Measurements from ENCODE around the gene PLEKHF1. TPM values are rescaled to one million over a fixed set of nuclear protein-coding genes. Genes with fewer than 3 reads are reported as not detected.

PLEKHF1 gene
- total and polyA plus RNA-seq, 2 donors (not counting 1 experiment from before 2014, with no cell fraction given): 5.5 to 9.8 TPM

GRCh38 chr19:29700498-29700897, 35.2 kb downstream of the PLEKHF1 start:
- Histone ChIP-seq H2AFZ (ENCODE audit: insufficient read depth, low read depth, low read length, poor library complexity, severe bottlenecking) (no peak overlapping the region), H3K9me3 (ENCODE audit: control extremely low read depth in 1 of 3, control insufficient read depth in 2 of 3, insufficient read depth in 1 of 3, low read length in 2 of 3) (no peaks in the 10 kb centered on the region), H3K4me3 (ENCODE audit: control extremely low read depth in 1 of 5, extremely low read depth in 1 of 5, insufficient read depth in 1 of 5, low read depth in 2 of 5, low read length in 4 of 5) (no peak overlapping the region), H3K79me2 (ENCODE audit: control insufficient read depth, insufficient read depth, low read length) (peaks cover 20% of the 10 kb centered on the region), H3K4me1 (ENCODE audit: control insufficient read depth in 2 of 2, insufficient read depth in 2 of 2, low read length in 2 of 2) (no peaks in the 10 kb centered on the region), H3K9ac (ENCODE audit: low read length) (no peak overlapping the region), H3K27ac (ENCODE audit: low read length in 2 of 2) (no peak overlapping the region), H3K4me2 (replicated peaks; ENCODE audit: low read depth, low read length, poor library complexity, severe bottlenecking) (no peak overlapping the region), H3K36me3 (replicated peaks in 1 of 2; ENCODE audit: control extremely low read depth in 1 of 2, control insufficient read depth in 1 of 2, extremely low read depth in 1 of 2, insufficient read depth in 2 of 2, low read length in 1 of 2) (peaks cover 0 to 14% of the 10 kb centered on the region in 2 experiments), H3K27me3 (replicated peaks in 1 of 4; ENCODE audit: control extremely low read depth in 1 of 4, control insufficient read depth in 3 of 4, insufficient read depth in 4 of 4, low read length in 3 of 4) (no peaks in the 10 kb centered on the region), H4K20me1 (ENCODE audit: control insufficient read depth, insufficient read depth, low read length, poor library complexity, severe bottlenecking) (no peaks in the 10 kb centered on the region)
- no peak overlapping the region for H3K27ac Mint-ChIP-seq
- intact Hi-C loops (cut with micrococcal nuclease): no loop called here
- ChIA-PET POLR2A (no interaction called here), CTCF (interaction anchor here (0.8 to 1.3 kb wide), 2 partner anchors 14 to 16 kb away, joined by 3 read pairs; no protein-coding TSS in a partner anchor)
- 85% methylated on average over 5 of the region's 6 CpGs for WGBS (ENCODE audit: insufficient coverage)
- H3K4me3 Mint-ChIP-seq: no peak overlapping the region
- H3K27me3 Mint-ChIP-seq: no peaks in the 10 kb centered on the region
- no peak for TF ChIP-seq EZH2 (IDR thresholded peaks at IDR 0.05; ENCODE audit: borderline replicate concordance, insufficient read depth, low read depth, low read length, poor library complexity, severe bottlenecking)
- no peak for TF ChIP-seq CTCF (IDR thresholded peaks at IDR 0.05)
- ATAC-seq (ENCODE audit: low read depth): no peak
- H3K4me1 Mint-ChIP-seq: peaks cover 8% of the 10 kb centered on the region
- no peak for DNase-seq
- H3K9me3 Mint-ChIP-seq (ENCODE audit: insufficient read depth): no peaks in the 10 kb centered on the region

DNA sequence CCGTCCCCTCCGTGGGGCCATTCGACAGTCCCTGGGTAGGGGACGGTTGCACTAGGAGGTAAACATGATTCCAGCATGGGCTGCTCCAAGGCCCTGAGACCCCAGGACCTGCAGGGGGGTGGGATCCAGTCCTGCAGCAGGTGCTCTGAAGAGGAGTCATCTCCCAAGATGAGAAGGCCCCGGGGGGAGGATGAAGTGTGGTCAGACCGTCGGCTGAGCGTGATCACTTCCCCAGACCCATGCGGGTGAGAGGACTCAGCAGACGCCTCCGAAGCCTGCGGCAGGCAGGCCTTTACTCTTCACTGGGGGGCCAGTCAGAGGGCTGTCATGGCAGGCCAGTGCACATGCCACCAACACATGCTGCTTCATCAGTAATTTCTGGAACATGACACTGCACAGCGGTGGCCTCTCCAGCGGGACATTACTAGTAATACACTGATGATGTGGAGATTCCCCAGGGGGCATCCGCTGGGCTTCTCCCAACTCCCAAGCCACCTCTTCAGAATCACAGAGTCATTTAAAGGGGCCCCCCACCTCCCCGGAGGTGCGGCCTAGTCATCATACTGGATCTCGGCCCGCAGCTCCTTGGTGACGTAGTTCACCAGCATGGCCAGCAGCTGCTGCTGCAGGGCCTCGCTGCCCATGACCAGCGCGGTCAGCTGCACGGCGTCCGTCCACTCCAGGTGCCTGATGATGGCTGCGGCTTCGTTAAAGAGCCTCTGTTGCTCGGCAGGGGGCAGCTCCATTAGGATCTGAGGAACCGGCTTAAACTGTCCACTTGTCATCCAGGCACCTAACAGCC, 37.1 kb downstream of the PLEKHF1 start:
- intact Hi-C loops (cut with micrococcal nuclease): no loop called here
- 91% methylated on average over 28 of the region's 30 CpGs for whole genome bisulfite sequencing (ENCODE audit: insufficient coverage)
- no peaks in the 10 kb centered on the region for H3K9me3 Mint-ChIP-seq (ENCODE audit: insufficient read depth)
- CTCF ChIA-PET: interaction anchor here (0.7 kb wide), 1 partner anchor 14 kb away, joined by 4 read pairs; no protein-coding TSS in a partner anchor
- no peaks in the 10 kb centered on the region for H3K4me1 ChIP-seq (ENCODE audit: control insufficient read depth in 2 of 2, insufficient read depth in 2 of 2, low read length in 2 of 2)
- peaks cover 6% of the 10 kb centered on the region for H3K79me2 ChIP-seq (ENCODE audit: control insufficient read depth, insufficient read depth, low read length)
- no peaks in the 10 kb centered on the region for H3K9me3 ChIP-seq (ENCODE audit: control extremely low read depth in 1 of 3, control insufficient read depth in 2 of 3, insufficient read depth in 1 of 3, low read length in 2 of 3)
- H3K27me3 Mint-ChIP-seq: no peaks in the 10 kb centered on the region
- H3K27me3 ChIP-seq (replicated peaks in 1 of 4; ENCODE audit: control extremely low read depth in 1 of 4, control insufficient read depth in 3 of 4, insufficient read depth in 4 of 4, low read length in 3 of 4): no peaks in the 10 kb centered on the region
- H3K9ac ChIP-seq (ENCODE audit: low read length): no peak overlapping the region
- no peak overlapping the region for H3K4me2 ChIP-seq (replicated peaks; ENCODE audit: low read depth, low read length, poor library complexity, severe bottlenecking)
- no peak overlapping the region for H3K4me3 ChIP-seq (ENCODE audit: control extremely low read depth in 1 of 5, extremely low read depth in 1 of 5, insufficient read depth in 1 of 5, low read depth in 2 of 5, low read length in 4 of 5)
- TF ChIP-seq EZH2 (IDR thresholded peaks at IDR 0.05; ENCODE audit: borderline replicate concordance, insufficient read depth, low read depth, low read length, poor library complexity, severe bottlenecking) (no peak), CTCF (IDR thresholded peaks at IDR 0.05) (no peak)
- ATAC-seq (ENCODE audit: low read depth) (no peak), DNase-seq (no peak)
- H3K27ac Mint-ChIP-seq: no peak overlapping the region
- H4K20me1 ChIP-seq (ENCODE audit: control insufficient read depth, insufficient read depth, low read length, poor library complexity, severe bottlenecking): no peaks in the 10 kb centered on the region
- POLR2A ChIA-PET: no interaction called here
- no peak overlapping the region for H2AFZ ChIP-seq (ENCODE audit: insufficient read depth, low read depth, low read length, poor library complexity, severe bottlenecking)
- H3K4me1 Mint-ChIP-seq: peaks cover 8% of the 10 kb centered on the region
- no peak overlapping the region for H3K27ac ChIP-seq (ENCODE audit: low read length in 2 of 2)
- no peak overlapping the region for H3K4me3 Mint-ChIP-seq
- peaks cover 0 to 31% of the 10 kb centered on the region in 2 experiments for H3K36me3 ChIP-seq (replicated peaks in 1 of 2; ENCODE audit: control extremely low read depth in 1 of 2, control insufficient read depth in 1 of 2, extremely low read depth in 1 of 2, insufficient read depth in 2 of 2, low read length in 1 of 2)
